Measurements from ENCODE around the gene UGT1A6. TPM values are rescaled to one million over a fixed set of nuclear protein-coding genes. Genes with fewer than 3 reads are reported as not detected.

The UGT1A6 gene
- total RNA-seq, 1 experiment from 2014 or later: 0.79 TPM

DNA sequence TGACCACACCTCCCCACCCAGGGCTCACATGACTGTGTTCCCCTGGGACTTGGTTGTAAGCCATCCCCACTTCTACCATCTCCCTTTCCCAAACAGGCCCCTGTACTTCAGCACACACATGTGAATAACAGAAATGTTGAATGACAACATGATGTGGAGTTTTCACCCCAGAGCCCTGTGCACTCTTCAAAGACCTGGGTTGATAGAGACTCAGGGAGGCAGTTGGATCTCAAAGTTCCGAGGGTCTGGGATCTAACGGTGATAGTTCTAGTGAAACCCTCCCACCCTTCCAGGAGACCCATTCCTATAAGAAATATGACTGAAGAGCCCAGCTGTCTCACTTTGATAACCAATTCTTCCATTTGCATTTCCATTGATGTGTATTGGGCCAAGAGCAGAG, 85.3 kb downstream of the UGT1A6 start, which contains the start of gene MROH2A:
Gene MROH2A, plus strand, starts transcription at position 301 of the 400 bp plus-strand sequence. CDS start 1,029 bp downstream, outside the sequence.
- no peak for DNase-seq (ENCODE audit: unreplicated experiment)
- intact Hi-C loops (cut with micrococcal nuclease): no loop called here
- no TSS peak for BruUV-seq (replicated peaks)
- H3K27ac Mint-ChIP-seq (ENCODE audit: low read depth, unreplicated experiment): no peak within 1 kb of the TSS
- H3K4me3 Mint-ChIP-seq (ENCODE audit: unreplicated experiment): no peak within 1 kb of the TSS
- CTCF ChIA-PET: interaction anchor here (0.7 kb wide), 2 partner anchors 836 to 844 kb away, joined by 3 read pairs; no protein-coding TSS in a partner anchor
- no peaks in the 10 kb centered on the region for H3K4me1 Mint-ChIP-seq (ENCODE audit: insufficient read depth, unreplicated experiment)
- POLR2A ChIA-PET: interaction anchor here (1.2 kb wide), 1 partner anchor 50 kb away, joined by 3 read pairs; no protein-coding TSS in a partner anchor
- TF ChIP-seq, protein P1, sequence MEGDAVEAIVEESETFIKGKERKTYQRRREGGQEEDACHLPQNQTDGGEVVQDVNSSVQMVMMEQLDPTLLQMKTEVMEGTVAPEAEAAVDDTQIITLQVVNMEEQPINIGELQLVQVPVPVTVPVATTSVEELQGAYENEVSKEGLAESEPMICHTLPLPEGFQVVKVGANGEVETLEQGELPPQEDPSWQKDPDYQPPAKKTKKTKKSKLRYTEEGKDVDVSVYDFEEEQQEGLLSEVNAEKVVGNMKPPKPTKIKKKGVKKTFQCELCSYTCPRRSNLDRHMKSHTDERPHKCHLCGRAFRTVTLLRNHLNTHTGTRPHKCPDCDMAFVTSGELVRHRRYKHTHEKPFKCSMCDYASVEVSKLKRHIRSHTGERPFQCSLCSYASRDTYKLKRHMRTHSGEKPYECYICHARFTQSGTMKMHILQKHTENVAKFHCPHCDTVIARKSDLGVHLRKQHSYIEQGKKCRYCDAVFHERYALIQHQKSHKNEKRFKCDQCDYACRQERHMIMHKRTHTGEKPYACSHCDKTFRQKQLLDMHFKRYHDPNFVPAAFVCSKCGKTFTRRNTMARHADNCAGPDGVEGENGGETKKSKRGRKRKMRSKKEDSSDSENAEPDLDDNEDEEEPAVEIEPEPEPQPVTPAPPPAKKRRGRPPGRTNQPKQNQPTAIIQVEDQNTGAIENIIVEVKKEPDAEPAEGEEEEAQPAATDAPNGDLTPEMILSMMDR (IDR thresholded peaks at IDR 0.05; ENCODE audit: unreplicated experiment): no peak
- no peaks in the 10 kb centered on the region for H3K27me3 Mint-ChIP-seq (ENCODE audit: insufficient read depth, unreplicated experiment)
- H3K9me3 Mint-ChIP-seq (ENCODE audit: unreplicated experiment): peaks cover 31% of the 10 kb centered on the region
- no peaks in the 10 kb centered on the region for H3K36me3 Mint-ChIP-seq (ENCODE audit: insufficient read depth, unreplicated experiment)

DNA sequence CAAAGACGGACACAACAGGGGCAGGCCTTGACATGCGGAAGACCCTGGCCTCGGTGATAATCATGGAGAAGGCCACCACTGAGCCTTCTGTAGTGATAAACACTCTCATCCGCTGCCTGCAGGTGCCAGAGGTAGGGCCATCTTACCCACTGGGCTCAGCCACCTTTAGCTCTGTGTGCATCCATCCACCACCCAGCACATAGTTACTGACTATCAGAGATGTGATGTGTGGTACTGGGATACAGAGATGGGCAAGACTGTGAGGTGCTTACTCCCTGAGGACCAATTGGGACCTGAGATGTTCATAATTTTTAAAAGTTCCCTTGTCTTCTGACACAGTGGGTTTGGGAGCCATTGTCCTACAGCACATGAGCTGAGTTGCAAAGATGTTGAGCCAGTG, 87.0 kb downstream of the UGT1A6 start:
- no TSS peak for BruUV-seq (replicated peaks)
- DNase-seq (ENCODE audit: unreplicated experiment): no peak
- TF ChIP-seq, protein P1 (IDR thresholded peaks at IDR 0.05; ENCODE audit: unreplicated experiment): no peak
- Mint-ChIP-seq H3K4me3 (ENCODE audit: unreplicated experiment) (no peak overlapping the region), H3K27ac (ENCODE audit: low read depth, unreplicated experiment) (no peak overlapping the region), H3K36me3 (ENCODE audit: insufficient read depth, unreplicated experiment) (no peaks in the 10 kb centered on the region), H3K9me3 (ENCODE audit: unreplicated experiment) (peaks cover 31% of the 10 kb centered on the region), H3K27me3 (ENCODE audit: insufficient read depth, unreplicated experiment) (no peaks in the 10 kb centered on the region), H3K4me1 (ENCODE audit: insufficient read depth, unreplicated experiment) (no peaks in the 10 kb centered on the region)
- ChIA-PET CTCF (no interaction called here), POLR2A (interaction anchor here (0.6 kb wide), 1 partner anchor 24 kb away, joined by 3 read pairs; no protein-coding TSS in a partner anchor)
- intact Hi-C loops (cut with micrococcal nuclease): no loop called here

DNA sequence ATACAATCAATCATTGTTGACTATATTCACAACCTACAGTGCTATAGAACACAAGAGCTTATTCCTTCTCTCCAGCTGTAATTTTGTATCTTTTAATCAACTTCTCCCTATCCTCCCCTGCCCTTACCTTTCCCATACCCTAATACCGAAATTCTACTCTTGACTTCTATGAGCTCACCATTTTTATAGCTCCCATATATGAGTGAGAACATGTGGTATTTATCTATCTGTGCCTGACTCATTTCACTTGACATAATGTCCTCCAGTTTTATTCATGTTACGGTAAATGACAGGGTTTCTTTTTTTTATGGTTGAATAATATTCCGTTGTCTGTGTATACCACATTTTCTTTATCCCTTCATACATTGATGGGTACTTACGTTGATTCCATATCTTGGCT, 88.1 kb downstream of the UGT1A6 start:
- POLR2A ChIA-PET: interaction anchor here (0.7 kb wide), 1 partner anchor 252 kb away, joined by 3 read pairs; no protein-coding TSS in a partner anchor
- Mint-ChIP-seq H3K4me3 (ENCODE audit: unreplicated experiment) (no peak overlapping the region), H3K4me1 (ENCODE audit: insufficient read depth, unreplicated experiment) (no peaks in the 10 kb centered on the region), H3K9me3 (ENCODE audit: unreplicated experiment) (peaks cover 24% of the 10 kb centered on the region), H3K27me3 (ENCODE audit: insufficient read depth, unreplicated experiment) (no peaks in the 10 kb centered on the region), H3K36me3 (ENCODE audit: insufficient read depth, unreplicated experiment) (no peaks in the 10 kb centered on the region), H3K27ac (ENCODE audit: low read depth, unreplicated experiment) (no peak overlapping the region)
- intact Hi-C loops (cut with micrococcal nuclease): no loop called here
- TF ChIP-seq, protein P1 (IDR thresholded peaks at IDR 0.05; ENCODE audit: unreplicated experiment): no peak
- no peak for DNase-seq (ENCODE audit: unreplicated experiment)
- CTCF ChIA-PET: no interaction called here
- no TSS peak for BruUV-seq (replicated peaks)

DNA sequence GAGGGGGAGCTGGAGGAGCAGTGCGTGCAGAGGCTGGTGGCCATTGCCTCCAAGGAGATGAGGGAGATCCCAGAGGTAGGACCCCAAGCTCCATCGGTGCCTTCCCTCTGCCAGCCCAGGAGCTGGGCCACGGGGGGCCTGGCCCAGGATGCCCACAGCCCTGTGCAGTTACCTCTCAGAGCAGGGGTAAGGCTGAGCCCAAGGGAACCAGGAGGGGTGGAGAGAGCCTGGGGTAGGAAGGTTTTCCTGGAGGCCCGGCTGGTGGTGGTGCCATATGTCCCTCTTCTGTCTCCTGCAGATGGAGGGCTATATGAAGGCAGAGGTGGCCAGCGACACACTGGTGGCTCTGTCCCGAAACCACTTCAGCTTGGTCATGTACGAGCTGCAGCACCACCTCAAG, 96.9 kb downstream of the UGT1A6 start:
- H3K4me3 Mint-ChIP-seq (ENCODE audit: unreplicated experiment): no peak overlapping the region
- CTCF ChIA-PET: no interaction called here
- intact Hi-C loops (cut with micrococcal nuclease): no loop called here
- no peak for DNase-seq (ENCODE audit: unreplicated experiment)
- BruUV-seq (replicated peaks): no TSS peak
- no peaks in the 10 kb centered on the region for H3K4me1 Mint-ChIP-seq (ENCODE audit: insufficient read depth, unreplicated experiment)
- H3K27ac Mint-ChIP-seq (ENCODE audit: low read depth, unreplicated experiment): no peak overlapping the region
- H3K36me3 Mint-ChIP-seq (ENCODE audit: insufficient read depth, unreplicated experiment): no peaks in the 10 kb centered on the region
- TF ChIP-seq, protein P1 (IDR thresholded peaks at IDR 0.05; ENCODE audit: unreplicated experiment): no peak
- H3K9me3 Mint-ChIP-seq (ENCODE audit: unreplicated experiment): peaks cover 13% of the 10 kb centered on the region
- POLR2A ChIA-PET: no interaction called here
- H3K27me3 Mint-ChIP-seq (ENCODE audit: insufficient read depth, unreplicated experiment): no peaks in the 10 kb centered on the region
